ENCODE results near the gene C2CD2.

DNA sequence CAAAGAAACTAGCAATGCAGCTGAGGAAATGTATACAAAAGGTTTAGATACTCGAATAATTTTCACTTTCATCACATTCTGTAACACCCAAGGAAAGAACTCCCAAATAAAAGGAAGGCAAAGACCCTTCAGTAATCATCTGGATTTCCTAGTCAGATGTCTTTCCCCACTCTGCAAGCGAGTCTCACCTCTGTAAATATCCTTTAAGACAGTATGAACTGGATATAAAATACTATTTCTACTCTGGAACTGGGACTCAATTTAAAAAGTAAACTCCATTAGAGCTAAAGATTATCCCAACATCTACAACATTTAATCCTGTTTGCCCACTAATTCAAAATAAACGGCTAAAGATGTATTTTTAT, 27.0 kb downstream of the C2CD2 start:
- TF ChIP-seq POLR2AphosphoS5 (IDR thresholded peaks at IDR 0.05) (no peak), POLR2A (IDR thresholded peaks at IDR 0.05) (no peak)
